T-helper 2 cell treated with Interferon-gamma antibody and Interleukin-4, amounts not matched to agents 100 ng/mL and 5 ng/mL, for 36 hours (primary cell): ENCODE data around the gene DIS3L2. TPM values are rescaled to one million over a fixed set of nuclear protein-coding genes. Genes with fewer than 3 reads are reported as not detected.

Experiments
- intact Hi-C: fragments of 100-400 bp; cut with micrococcal nuclease; formaldehyde crosslinking; loops from one replicate; pipeline ENCODE4 v1.15.1; 2023
- total RNA-seq: library from RNA; stranded (reverse); gene quantifications from 2 replicates; pipeline ENCODE4 v1.2.3, GENCODE V29; 2022

DIS3L2 gene
- total RNA-seq, 1 donor from 2014 or later = 43.7 TPM

GRCh38 chr2:231955758-231956472 lies 5.6 kb upstream of the DIS3L2 start:
- intact Hi-C loops = no loop called here

GRCh38 chr2:231957913-231958763 lies 3.4 kb upstream of the DIS3L2 start:
- intact Hi-C loops = no loop called here

DNA sequence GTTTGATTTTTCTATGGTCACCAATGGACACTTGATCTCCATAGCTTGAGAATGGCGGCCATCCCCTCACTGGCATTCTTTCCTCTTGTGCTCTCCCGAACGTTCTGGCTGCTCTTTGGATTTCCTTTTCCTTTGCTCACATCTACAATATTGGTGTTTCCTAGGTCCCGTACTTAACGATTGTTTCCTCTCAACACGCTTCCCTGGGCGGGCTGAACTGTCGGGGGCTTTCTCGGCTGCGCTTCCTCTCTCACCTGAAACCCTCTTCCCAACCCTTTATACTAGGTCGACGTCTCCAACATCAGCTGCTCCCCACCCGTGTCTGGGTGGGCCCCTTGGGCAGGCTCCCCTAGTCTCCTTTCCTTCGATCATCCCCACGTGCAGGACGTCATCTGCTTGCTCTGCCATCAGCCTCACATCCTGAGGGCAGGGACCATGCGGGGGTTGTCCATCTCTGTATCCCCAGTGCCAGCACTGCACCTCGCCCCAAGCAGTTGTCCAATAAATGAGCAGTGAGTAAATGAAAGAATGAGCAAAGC lies 634 bp upstream of the DIS3L2 start:
- intact Hi-C loops = loop anchor here (1.0 to 5.0 kb wide), 3 partner anchors 179 to 589 kb away; partner anchors contain the start of genes EIF4E2, PDE6D and TIGD1

DNA sequence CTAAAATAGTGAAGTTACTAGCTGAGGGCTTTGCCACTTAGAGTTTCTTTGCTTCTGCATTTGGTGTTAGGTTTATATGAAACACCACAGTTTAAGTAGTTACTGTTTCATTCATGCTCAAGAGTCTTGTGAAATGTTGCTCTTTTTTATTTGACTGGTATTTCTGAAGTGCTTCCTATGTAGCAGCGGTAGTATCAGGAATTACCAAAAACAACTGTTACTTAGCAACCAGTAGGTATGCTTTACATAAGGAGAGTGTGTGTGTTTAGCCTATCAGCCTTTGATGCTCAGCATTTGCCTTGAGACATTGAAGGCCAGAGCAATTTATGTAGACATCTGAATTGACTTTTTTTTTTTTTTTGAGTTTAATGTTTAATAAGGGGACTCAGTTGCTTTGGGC lies 3.6 kb downstream of the DIS3L2 start:
- intact Hi-C loops = no loop called here

DNA sequence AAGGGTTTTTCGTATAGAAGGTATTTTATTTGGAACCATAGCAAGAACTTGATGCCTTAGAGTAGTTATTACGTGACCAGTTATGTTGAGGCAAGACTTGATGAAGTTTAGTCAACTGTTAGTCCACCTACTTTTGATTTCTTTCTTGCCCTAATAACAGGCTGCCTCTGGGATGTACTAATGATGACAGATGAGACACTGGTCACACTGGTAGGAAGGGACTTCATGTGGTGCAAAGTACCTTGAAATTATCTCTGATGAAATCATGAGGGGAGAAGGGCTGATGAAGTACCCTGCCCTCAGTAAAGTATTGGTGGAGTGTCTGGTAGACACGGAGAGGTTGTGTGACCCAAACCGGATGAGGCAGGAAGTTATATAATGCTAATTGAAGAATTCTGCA lies 5.4 kb downstream of the DIS3L2 start:
- intact Hi-C loops = no loop called here

DNA sequence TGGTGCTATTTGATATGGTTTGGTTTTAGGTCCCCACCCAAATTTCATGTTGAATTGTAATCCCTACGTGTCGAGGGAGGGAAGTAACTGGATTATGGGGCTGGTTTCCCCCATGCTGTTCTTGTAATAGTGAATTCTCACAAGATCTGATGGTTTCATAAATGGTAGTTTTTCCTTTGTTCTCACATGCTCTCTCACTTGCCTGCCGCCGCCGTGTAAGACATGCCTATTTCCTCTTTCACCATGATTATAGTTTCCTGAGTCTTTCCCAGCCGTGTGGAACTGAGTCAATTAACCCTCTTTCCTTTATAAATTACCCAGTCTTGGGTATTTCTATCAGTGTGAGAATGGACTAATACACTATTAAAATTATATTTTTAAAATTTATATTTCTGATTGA lies 7.3 kb downstream of the DIS3L2 start:
- intact Hi-C loops = no loop called here

DNA sequence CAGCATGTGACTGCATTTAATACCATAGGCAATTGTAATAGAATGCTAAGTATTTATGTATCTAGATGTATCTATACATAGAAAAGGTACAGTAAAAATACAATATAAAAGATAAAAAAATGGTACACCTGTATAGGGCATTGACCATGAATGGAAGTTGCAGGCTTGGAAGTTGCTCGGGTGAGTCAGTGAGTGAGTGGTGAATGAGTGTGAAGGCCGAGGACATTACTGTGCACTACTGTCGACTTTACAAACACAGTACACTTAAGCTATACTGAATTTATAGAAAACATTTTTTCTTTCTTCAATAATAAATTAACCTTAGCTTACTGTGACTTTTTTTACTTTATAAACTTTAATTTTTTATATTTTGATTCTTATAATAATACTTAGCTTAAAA lies 8.9 kb downstream of the DIS3L2 start:
- intact Hi-C loops = no loop called here

GRCh38 chr2:231975001-231975400 lies 13.5 kb downstream of the DIS3L2 start:
- intact Hi-C loops = no loop called here

DNA sequence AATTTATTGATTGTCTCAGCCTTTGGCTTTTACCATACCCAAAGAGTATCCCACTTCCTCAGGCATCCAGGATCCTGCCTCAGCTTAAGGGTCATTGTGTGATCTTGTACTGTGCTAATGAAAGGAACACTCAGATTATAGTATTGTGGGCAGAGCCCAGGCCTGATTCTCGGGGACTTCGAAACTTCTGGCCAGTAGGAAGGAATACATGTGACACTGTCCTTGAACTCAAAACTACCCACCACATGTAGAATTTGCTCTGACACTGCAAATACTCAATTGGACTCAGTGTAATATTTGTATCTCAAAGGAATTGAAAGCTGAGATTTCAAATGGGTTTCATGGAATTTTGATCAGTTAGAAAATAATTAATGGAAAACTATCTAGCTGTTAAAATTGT lies 15.9 kb downstream of the DIS3L2 start:
- intact Hi-C loops = no loop called here

DNA sequence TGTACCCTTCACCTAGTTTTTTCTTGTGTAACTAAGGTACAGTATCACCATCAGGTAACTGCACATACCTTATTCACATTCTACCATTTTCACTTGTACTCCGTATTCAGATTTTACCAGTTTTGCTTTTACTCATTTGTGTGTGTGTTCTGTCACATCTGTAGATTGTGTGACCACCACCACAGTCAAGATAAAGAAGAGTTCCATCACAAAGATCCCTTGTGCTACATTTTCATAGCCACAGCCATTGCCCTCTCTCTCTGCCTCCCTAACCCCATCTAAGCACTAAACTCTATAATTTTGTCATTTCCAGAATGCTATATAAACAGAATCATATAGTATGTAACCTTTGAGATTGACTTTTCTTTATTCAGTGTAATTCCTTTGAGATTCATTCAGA lies 23.5 kb downstream of the DIS3L2 start:
- intact Hi-C loops = no loop called here

DNA sequence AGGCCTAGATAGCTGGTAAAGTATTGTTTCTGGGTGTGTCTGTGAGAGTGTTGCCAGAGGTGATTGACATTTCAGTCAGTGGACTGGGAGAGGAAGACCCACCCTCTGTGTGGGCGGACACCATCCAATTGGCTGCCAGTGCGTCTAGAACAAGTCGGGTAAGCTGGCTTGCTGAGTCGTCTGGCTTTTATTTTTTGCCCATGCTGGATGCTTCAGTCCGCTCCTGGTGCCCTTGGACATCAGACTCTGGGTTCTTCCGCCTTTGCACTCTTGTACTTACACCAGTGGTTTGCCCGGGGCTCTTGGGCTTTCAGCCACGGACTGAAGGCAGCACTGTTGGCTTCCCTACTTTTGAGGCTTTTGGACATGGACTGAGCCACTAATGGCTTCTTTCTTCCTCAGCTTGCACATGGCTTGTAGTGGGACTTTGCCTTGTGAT lies 24.3 kb downstream of the DIS3L2 start:
- intact Hi-C loops = no loop called here

DNA sequence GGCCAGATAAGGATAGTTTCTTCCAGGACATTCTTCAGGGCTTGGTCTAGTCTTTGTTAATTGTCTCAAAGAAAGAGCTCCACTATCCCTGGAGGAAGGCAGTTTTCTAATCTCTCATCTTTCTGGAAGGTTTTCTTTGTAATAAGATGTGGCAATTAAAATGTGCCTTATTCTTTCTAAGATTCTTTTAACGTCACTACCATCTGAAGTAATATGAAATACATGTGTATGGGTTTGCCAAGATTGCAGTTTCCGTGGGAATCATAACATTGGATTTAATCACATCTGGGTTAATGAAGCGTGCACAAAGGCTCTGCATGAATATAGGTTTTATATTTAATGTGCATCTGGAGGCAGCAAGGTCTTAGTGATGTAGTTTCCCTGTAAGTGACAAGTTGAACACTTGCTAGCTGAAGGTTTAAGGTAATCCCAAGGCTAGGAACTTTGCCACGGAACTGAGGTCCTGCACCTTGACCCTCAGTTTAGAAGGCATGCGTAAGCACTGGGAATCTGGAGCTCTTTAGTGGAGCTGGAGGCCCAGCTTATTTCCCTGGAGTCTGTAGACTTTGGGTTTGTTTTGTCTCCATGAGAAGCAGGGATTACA lies 25.7 kb downstream of the DIS3L2 start:
- intact Hi-C loops = no loop called here

- intact Hi-C loops = no loop called here
Observed at GRCh38 chr2:231988179-231988866, 26.8 kb downstream of the DIS3L2 start.

DNA sequence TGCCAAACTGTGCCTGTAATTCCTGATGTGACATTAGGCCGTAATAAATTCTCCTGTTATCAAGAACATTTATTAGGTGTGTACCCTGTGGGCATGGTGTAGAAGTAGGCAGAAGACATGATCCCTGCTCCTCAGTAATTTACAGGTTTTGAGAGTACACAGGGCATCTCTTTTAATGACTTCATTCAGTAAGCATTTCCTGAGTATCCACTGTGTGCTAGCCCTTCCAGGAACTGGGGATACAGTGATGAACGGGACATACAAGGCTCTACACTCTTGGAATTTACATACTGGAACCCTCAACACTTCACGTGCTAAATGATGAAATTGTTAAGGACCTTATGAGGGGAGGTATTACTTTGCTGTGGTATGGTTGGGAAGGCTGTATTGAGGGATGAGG lies 30.2 kb downstream of the DIS3L2 start:
- intact Hi-C loops = no loop called here

- intact Hi-C loops = no loop called here
Observed at GRCh38 chr2:231992888-231993287, 31.4 kb downstream of the DIS3L2 start.

- intact Hi-C loops = no loop called here
Observed at GRCh38 chr2:231996797-231997540, 35.5 kb downstream of the DIS3L2 start.

- intact Hi-C loops = no loop called here
Observed at GRCh38 chr2:231998046-231998445, 36.5 kb downstream of the DIS3L2 start.

- intact Hi-C loops = no loop called here
Observed at GRCh38 chr2:232000439-232000838, 38.9 kb downstream of the DIS3L2 start.

- intact Hi-C loops = no loop called here
Observed at GRCh38 chr2:232001073-232001472, 39.6 kb downstream of the DIS3L2 start.

- intact Hi-C loops = no loop called here
Observed at GRCh38 chr2:232006253-232006652, 44.7 kb downstream of the DIS3L2 start.
